H4 (cell line): ENCODE data around the gene CHCHD6. TPM values are rescaled to one million over a fixed set of nuclear protein-coding genes. Genes with fewer than 3 reads are reported as not detected.

Experiments used
- DNase-seq: peaks from one replicate; pipeline ENCODE4 v3.0.0-alpha.2; 2015; ENCODE audit warnings: low spot score
- total RNA-seq: library from RNA; depleted of rRNA; stranded (reverse); fragments of >200 nt; shearing (Covaris generic); gene quantifications from 2 replicates; pipeline ENCODE4 v1.2.3, GENCODE V29; 2014

The CHCHD6 gene
- total RNA-seq, 1 experiment from 2014 or later, result 16.5 TPM

GRCh38 chr3:126743350-126743749 is 39.3 kb downstream of the CHCHD6 start:
- no peak for DNase-seq

DNA sequence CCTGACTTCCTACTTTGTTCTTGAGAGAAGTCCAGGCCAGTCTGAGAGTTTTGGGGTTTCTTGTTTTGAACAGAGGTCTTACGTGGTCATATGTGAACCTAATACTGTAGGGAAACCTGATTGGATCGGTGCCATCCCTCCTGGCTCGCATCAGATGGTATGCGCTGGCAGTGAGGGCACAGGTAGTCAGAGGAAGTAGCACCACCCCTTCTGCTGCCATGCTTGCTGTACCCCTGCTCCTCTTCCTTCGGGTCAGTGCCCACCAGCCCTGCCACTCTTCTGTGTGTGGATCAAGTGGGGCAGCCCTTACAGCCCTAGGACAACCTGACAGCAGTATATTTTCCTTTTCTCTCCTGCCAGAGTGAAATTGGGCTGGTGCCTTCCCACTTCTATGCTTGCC is 39.7 kb downstream of the CHCHD6 start:
- DNase-seq, result no peak

DNA sequence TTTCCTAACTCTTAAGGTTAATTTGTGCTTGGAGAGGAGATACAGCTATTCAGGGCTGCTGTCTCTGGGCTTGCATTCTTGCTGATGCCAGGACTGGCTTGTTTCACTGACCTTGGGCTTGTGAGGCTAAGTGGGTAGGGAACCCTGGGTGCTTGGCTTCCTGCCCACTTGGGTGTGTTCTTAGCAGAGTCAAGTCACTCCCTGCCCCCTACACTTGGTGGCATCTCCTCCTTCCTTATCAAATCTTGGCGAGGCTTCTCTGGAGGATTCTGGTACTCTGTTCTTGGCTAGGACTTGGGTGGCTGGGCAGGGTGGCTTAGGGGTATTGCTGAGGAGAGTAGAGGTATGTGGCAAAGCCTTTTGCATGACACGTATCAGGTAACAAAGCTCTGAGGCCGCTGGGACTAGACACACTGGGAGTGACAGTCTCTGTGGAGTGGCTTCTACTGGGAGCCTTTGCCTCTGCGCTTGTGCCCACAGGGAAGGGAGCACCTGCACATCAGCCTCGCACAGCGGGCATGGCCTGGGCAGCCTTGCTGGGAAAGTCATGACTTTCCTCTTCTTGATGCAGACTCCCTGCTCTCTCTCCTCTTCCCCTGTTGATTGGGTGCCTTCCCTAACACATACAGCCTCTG is 41.8 kb downstream of the CHCHD6 start:
- DNase-seq, result no peak

- peak; percentile 60 for DNase-seq
Measured at GRCh38 chr3:126746395-126747177, 42.5 kb downstream of the CHCHD6 start.

DNA sequence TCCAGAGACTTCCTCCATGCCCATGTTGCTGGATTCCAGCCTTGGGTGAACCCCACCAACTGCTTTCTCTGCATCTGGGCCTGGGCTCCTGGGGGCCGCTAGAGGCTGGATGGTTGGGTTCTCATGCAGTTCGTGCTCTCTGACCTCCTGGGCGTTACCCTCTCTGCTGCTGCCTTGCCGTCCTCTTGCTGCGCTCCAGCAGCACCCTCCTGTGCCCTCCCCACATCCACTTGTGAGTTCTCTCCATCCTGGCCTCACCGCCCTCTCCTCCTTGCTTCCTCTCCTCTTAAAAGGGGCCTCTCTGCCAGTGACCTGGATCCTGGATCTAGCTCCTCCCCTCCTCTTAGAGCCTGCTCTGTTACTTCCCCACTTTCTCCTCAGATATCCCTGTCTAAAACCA is 43.7 kb downstream of the CHCHD6 start:
- DNase-seq, result no peak

- DNase-seq, result no peak
Measured at GRCh38 chr3:126748701-126749546, 44.9 kb downstream of the CHCHD6 start.

DNA sequence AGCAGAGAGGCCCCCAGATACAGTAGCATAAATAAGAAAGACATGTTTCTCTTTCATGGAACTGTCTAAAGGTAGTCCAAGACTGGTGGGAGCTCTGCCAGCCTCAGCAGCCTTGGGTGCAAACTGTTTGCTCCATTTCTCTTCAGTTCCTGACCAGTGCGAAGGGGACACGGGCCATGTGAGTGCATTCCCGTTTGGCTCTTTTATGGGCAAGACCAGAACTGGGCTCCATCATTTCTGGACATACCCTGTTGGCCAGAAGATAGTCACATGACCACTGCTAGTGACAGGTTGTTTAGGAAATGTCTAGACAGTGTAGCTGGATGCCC is 45.5 kb downstream of the CHCHD6 start:
- no peak for DNase-seq

DNA sequence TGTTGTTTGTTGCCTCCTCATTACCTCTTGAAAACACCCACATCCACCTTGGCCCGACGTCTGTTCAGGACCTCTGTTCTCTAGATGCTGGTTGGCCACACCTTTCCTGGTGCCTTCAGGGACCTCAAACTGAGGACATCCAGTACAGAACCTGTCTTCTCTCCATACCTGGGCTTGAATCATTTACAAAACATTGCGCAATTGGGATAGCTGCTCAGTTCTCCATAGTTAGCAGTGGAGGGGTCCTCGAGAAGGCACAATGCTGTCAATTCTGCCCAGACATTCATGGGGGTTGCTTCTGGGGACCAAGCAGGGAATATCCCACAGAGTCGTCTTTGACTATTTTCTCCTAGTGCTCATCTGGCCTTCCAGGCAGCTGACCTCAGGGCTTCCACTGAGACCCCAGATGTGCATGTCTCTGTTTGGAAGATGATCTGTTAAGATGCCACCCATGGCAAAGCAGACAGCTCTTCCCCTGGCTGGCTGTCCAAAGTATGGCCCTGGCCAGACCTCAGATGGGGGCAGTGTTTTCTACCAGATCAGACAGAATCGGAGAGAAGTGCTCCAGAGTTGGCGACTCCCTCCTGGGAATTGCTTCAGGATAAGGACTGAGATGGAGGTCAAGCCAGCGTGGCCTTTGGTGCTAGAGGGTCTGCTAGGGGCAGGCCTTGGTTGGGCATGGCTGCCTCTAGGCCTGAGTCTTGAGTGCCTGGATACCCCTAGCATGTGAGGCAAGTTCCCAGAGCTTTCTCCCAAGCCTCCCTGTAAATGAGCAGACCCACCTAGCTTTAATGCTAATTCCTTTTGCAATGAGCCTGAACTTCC is 46.1 kb downstream of the CHCHD6 start:
- no peak for DNase-seq

GRCh38 chr3:126750756-126751121 is 46.7 kb downstream of the CHCHD6 start:
- DNase-seq, result no peak

DNA sequence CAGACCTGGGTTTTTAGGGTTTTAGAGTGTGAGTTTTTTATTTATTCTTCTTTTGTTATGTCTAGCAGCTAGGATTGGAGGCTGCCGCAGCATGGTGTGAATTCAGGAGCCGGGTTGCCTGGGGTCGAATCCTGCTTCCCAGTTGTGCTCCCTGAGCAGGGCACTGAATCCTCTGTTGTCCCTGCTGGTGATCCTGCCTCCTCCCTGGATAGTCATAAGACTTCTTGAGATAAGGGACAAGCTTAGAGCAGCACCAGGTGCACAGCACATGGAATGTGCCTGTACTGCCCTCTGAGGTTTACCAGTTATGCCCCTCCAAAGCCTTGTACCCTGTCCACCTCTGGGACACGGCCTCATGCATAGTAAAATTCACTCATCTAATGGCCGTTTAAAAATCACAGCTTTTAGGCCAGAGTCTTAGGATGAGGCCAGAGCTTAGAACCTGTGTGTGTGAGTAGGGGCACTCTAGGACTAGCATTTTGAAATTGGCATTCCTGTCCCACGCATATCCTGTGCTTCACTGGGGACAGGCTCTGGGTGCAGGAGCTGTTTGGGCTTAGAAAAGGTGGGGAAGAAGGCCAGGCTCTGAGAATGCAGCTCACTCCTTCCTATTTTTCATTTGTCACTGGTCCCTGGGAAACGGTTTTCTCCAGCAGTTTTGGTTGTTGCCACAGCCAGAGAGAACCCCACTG is 47.7 kb downstream of the CHCHD6 start:
- DNase-seq, result no peak

DNA sequence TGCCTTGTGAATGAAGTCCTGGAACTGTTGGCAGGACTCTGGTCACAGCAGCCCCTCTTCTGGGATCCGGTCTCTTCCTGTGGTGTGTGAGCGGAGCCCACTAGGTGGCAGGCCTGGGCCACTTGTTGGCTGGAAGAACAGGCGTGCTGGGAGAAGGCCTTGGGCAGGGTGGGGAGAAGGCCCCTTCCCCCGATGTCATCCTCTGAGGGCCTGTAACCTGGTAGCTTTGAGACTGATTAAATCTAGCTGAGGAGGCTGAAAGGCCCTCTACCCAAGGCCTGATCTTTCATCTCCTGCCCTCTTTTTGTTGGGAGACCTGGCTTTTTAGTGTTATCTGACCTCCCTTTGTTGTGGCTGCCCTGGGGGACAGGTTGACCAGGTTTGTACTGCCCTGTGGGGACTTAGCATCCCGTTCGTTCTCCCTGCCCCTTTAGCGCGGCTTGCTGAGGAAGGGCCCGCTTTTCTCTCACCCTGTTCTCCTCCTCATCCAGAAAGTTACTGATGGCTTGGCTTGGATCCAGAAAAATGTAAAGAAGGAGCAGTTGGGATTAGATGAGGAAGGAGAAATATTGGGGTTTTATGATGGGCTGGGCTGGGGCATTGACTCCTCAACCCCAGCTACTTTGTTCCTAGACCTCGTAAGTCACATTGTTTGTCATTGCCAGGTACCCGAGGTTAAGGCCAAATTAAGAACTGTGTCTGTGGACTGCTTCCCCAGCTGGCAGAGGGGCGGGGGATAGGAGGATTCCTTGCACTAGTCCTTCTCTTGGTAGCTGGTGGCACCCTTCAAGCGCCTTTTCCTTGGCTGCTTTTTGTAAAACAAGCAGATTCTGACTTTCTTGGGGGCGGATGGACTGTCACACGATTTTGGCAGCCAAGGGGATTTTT is 48.5 kb downstream of the CHCHD6 start:
- DNase-seq, result peak; percentile 83

DNA sequence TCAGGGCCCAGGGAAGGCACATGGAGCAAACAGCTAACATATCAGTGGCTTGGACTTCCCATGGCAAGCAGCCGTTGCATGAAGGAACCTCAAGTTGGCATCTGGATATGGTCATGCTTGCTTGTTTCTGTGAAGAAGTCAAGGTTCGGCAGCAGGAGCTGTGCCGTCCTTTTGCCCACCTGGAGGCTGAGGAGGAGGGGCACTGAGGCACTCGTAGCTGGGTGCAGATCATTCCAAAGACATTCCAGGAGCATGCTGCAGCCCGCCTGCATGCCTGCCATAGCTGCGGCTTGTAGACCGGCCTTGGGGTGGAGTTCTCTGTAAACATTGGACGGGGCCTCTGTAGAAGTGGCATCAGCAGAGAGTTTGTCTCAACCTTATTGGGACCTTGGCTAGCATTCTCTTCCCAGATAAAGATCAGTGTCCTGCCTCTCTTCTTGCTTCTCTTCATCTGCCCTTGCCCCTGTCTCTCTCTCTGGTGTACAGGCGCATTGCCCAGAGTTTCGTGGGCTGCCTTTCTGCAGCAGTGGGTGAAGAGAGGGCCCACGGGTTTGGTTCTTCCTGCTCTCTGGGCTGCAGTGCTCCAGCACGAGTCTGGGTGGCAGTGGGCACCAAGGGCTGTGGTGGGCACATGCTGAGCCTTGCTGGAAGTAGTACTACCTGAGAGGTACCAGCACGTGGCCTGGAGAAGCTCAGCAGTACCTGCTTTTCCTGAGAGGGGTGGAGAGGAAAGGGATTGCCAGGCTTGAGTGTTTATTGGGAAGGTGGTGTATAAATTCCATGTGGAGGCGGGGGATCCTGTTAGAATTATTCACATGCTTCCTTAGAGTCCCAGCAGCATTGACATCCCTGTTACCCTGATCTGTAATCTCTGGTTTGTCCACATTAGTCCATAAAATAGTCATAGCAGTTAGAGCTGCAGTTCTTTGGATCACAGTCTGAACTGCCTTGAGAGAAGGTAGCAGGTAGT is 49.4 kb downstream of the CHCHD6 start:
- DNase-seq, result peak; percentile 82

DNA sequence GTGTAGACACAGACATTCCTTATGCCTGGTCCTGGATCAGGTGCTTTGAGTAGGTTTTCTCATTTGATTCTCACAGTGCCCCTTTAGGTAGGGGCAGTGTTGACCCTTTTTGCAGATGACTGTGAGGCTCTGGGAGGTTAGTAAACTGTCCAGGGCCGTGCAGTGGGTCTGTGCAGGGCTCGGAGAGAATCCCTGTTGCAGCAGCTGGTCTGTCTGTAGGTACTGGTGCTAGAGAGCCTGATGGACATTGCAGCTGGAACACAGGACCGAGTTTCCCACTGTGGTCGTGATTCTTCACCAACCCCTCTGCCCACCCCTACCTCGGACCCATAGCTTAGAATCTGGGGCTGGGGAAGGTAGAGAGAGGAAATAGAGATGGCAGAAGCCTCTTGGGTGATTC is 51.8 kb downstream of the CHCHD6 start:
- DNase-seq, result no peak

- DNase-seq, result no peak
Measured at GRCh38 chr3:126758026-126758425, 54.0 kb downstream of the CHCHD6 start.

DNA sequence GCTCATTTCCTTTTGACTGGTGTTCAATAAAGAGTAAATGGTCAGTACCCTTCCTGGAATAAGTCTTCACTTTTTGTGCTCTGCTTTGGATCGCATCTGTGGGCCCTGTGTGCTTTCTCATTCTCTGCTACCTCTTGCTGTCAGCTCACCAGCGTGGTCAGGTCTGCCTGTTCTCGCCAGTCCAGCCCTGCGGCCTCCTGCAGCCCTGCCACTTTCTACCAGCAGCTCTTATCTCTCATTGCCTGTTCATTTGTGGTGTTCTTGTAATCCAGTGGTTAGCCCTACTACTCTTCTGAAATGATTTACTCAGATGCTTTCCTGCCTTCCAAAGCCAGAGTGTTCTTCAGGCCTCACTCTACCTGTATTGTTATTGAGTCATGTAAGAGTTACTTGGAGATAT is 54.8 kb downstream of the CHCHD6 start:
- DNase-seq, result no peak

DNA sequence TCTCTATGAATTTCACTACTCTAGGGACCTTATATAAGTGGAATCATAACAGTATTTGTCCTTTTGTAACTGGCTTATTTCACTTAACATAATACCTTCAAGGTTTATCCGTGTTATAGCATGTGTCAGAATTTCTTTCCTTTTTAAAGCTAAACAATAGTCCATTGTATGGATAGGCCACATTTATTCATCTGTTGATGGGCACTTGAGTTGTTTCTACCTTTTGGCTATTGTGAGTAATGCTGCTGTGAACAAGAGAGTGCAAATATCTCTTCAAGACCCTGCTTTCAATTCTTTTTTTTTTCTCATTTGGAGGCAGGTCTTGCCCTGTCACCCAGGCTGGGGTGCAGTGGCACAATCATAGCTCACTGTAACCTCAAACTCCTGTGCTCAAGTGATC is 56.5 kb downstream of the CHCHD6 start:
- no peak for DNase-seq

GRCh38 chr3:126763035-126763434 is 59.0 kb downstream of the CHCHD6 start:
- DNase-seq, result no peak

DNA sequence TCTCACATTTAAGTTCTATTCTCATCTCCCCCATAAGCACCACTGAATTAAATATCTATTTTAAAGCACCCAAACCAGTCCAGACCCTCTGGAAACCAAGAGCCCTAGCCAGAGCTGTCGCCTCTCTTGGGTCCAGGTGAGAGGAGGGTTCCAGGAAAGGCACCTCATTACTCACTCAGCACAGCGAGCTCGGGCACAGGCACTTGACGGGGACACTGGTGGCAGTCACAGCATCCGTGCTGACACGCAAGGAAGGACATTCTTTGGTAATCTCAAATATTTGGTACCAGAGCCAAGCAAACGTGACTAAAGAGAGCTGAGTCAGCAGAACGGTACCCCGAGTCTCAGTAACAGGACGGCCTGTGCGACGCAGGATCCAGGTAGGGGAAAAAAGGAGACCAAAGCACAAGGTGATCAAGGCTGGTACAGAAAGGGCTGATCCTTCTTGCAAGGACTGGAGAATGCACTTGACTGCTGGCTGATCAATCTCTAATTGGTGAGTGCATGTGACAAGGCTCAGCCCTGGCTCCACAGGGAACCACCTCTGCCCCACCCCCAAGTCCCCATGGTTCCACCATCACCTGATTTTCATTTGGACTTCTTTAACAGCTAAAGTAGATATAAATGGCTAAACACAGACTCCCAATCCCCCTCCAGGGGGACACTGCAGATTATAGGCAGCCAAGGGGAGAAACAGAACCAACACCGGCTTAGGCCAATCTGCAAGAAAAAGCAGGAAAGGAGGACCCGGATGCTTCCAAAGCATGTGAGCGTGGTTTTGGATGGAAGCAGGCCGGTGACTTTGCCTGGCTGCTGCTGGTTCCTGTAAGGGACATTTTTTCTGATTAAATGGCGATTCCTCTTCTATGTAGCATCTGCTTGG is 61.4 kb downstream of the CHCHD6 start:
- DNase-seq, result no peak
